ENCODE data around the gene FBXL13.
"Not testable (repeated sequence)": the region's sequence is repeated elsewhere in the genome, so short reads cannot be mapped to it uniquely, and the experiment has no call there.

The FBXL13 gene

DNA sequence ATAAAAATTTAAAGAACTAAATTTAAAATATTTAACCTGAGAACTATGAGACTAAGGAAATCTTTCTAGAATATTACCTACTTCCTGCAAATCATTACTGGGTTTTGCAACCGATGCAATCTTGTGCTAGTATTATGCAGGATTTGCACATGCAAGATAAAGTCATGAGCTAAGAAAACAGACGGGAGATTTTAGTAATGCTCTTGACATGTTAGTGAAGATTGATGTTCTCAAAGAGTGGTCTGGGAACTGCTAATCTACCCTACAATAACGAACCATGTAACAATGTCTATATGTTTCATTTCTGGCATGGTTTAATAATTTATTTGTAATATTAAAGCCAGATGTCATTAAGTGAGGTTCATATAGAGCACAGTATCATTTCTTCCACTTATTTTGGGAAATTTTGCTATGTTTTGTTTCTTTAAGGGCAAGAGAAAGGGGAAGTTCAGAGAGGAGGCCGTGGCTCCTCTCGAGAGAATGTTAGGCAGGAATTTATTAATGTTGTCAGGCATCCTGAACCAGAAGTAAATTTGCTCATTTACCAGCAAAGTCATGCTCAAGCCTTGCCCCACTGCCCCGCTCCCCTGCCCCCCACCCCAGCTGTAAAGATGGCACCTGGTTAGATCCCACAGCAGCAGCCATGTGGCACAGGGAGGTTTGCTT lies 139.0 kb downstream of the FBXL13 start:
- DNase-seq (ENCODE audit: low spot score), result no peak

DNA sequence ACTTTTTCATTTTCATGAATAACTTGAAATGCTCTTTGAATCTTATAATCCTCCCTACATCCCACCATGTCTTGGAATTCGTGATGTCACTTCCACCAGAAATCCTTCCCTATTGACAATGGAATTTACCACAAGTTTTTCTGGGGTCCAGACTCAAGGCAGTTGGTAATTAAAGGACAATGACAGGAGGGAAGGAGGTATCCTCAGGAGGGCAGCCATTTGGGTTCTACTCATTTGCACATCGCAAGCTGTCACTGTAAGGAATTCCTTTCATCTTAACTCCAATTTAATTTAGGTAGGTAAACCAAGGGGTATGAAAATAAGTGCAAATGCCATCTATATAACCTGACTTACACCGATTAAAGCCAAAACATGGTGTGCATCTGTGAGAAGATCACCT lies 139.9 kb downstream of the FBXL13 start:
- no peak for DNase-seq (ENCODE audit: low spot score)

DNA sequence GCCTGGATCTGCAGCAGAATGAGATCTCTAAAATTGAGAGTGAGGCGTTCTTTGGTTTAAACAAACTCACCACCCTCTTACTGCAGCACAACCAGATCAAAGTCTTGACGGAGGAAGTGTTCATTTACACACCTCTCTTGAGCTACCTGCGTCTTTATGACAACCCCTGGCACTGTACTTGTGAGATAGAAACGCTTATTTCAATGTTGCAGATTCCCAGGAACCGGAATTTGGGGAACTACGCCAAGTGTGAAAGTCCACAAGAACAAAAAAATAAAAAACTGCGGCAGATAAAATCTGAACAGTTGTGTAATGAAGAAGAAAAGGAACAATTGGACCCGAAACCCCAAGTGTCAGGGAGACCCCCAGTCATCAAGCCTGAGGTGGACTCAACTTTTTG lies 140.4 kb downstream of the FBXL13 start:
- DNase-seq (ENCODE audit: low spot score), result no peak

DNA sequence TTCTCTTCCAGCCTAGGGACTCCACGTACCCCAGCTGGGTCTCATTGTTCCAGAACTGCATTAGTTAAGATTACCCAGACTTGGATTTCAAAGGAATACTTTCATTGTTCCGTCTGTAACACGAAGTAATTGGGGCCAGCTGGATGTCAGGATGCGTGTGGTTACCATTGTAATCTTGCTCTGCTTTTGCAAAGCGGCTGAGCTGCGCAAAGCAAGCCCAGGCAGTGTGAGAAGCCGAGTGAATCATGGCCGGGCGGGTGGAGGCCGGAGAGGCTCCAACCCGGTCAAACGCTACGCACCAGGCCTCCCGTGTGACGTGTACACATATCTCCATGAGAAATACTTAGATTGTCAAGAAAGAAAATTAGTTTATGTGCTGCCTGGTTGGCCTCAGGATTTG lies 140.8 kb downstream of the FBXL13 start:
- peak; percentile 36 for DNase-seq (ENCODE audit: low spot score)

DNA sequence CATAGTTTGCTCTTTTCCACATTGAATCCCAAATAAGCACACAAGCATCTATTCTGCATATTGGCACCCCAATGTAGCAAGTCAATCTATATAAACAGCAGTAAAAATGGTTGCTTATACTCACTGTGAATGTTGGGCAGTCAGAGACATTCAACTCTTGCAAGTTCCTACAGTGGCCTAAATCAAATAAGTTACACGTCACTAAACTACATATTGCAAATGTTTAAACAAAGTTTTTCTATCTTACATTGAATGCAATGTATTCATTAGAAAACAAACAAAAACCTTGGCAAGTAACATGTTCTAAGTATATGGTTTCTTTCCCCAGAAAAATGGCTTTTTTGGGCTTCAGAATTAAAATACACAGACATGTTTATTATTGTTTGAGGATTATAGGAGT lies 142.8 kb downstream of the FBXL13 start:
- no peak for DNase-seq (ENCODE audit: low spot score)

DNA sequence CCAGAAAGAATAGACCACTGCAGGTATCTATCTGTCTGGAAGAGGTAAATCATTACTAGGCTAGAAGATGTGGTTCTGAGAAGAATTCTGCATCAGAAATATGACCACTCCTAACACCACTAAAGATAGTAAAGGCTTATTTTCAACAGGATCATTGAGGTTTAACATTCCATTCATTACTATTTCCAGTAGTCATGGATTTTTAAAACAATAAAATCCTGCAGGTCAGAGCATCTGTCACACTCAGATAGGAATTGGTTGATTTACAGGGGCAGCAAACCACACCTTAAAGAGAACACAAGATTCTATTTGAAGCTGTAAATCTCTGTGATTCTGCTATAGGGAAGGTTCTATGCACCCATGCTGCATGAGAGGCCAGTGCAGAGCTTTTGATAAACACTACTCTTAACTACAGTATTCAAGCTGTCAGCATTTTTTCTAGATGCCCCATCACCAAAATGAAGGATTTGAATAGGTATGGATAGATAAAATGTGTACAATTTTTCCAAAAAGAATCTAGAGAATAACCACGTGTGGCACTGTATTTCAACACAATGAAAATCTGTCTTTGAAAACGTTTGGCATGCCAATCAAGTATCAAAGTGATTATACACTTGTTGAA lies 147.2 kb downstream of the FBXL13 start:
- DNase-seq (ENCODE audit: low spot score), result no peak

DNA sequence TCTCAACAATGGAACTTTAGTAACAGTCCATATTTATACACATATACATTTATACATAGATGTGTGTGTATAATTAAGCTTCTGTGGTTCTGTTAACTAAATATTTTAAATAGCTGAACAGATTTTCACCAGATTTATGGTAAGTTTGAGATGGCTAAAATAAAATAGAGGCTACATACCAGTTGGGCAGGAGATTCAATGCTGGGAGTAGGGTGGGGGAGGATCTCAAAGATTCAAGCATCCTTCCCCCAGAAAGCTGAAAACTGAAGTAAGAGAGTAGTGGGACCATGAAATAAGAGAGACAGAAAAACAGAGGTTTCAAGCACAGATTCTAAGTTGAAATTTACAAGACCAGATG lies 147.8 kb downstream of the FBXL13 start:
- DNase-seq (ENCODE audit: low spot score), result no peak

DNA sequence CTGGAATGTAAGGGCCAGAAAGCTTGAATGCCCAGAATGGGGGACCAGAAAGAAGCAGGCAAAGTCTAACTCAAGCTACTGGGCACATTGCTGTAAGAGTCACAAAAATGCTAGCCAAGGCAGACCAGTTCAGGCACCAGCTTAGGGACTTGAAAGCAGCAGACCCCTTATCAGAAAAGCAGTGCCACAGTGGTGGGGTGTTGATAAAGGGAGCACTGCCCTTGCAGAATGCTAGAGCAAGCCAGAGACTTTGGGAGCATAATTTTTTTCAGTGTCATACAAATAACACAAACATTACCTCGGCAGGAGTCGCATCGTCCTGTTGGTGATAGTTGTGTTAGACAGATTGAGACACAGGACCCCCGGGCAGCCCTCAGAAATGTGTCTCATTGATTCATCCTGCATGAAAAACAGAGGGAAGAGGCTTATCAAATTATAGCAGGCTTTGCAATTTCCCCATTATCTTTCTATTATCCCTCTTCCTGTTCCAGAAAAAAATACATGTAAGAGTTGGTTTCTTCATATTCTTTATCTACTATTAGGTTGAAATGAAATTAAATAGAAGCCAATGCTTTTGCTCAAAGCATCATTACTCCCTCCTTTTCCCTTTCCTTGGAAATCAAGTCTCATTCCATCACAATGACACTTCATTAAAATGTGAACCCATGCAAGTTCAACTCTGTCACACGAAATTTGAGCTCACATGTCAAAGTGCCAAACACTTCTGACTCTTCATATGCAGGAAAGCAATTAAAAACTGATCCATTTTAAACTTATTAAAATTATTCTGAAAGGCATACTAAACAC lies 148.4 kb downstream of the FBXL13 start:
- DNase-seq (ENCODE audit: low spot score), result no peak

DNA sequence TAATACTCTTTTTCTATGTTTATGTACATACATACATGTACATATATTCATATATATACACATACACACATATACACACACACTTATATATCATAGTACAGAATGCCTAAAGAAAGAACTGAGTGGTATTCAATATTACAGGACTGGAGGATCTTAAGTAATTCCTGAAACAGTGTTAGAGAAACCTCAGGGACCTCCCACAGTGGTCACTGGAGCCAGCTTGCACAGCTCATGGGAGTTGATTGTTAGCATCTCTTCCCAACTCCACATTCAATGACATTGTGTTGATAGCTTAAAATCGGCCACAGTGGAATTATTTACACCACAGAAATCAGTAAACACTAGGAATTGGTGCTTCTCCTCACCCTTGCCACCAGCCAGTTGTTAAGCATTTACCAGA lies 155.8 kb downstream of the FBXL13 start:
- no peak for DNase-seq (ENCODE audit: low spot score)

DNA sequence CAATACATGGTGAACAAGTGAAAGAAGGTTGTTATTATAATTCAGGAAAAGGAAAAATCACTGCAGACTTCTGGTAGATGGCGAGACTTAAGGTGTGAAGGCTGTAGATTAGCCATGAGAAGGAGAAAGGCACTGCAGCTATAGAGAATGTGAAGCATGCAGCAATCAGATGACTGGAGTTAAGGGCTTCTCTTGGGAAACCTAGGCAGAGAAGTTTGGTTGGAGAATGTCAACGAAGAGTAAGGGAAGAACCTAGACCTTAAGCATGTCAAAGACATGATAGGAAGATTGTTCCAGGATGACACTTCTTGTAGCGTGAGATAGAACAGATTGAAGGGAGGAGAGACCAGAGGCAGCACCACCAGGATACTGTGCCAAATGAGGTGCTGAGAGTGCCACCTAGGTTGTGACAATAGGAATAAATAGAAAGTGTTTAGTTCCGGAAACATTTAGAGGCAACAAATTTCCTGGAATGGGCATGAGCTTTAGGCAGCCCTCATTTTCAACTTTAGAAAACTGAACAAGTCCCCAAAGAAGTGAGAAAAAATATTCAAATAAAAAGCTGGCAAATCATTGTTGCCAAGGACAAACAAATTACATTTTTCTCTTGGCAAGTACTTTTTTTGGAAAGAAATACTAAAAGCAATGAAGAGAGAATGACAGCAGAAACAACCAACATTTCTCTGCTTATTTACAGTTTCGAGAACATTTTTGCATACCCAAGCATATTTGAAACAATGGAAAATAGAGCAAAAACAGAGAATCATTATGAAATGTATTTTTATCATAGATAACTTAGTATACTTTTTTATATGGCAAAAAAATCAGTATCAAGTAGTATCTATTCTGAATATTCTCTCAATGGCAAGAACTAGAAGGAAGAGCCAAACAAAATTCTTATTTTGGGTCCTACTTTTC lies 156.9 kb downstream of the FBXL13 start:
- DNase-seq (ENCODE audit: low spot score), result no peak

DNA sequence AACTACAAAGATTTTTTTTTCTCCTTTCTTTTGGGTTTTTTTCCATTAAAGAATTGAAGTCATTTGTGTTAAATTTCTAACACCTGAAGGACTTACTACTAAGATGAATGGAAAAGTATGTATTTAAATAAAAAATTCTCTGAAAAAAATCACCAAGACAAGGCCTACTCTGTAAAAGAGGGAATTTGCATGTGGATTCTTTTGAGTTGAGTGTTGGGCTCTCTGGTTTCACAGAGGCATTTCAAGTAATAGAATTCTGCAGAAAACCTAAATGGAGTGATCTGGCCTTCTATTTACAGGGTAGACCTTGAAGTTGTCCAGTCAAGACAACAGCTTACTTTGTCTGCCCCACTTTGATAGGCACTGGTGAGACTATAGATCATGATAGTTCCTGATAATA lies 157.7 kb downstream of the FBXL13 start:
- DNase-seq (ENCODE audit: low spot score), result no peak

DNA sequence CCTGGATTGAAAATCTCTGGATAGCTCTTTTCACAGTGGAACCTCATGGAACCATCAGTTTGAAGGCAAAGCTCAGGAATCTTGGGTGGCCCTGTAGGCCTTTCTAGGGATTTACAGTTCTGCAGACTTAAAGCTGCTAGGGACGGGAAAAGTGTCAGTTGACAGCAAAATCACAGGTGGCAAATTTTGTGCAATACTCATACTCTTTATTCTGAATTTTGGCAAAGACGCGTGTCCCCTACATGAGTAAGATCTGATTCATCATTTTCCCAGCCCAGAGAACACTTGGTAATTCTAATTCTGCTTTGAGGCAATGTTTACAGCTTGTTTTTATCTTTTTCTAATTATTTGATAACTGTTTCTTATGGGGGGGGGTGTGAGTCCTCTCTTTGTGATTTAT lies 158.2 kb downstream of the FBXL13 start:
- DNase-seq (ENCODE audit: low spot score), result no peak

DNA sequence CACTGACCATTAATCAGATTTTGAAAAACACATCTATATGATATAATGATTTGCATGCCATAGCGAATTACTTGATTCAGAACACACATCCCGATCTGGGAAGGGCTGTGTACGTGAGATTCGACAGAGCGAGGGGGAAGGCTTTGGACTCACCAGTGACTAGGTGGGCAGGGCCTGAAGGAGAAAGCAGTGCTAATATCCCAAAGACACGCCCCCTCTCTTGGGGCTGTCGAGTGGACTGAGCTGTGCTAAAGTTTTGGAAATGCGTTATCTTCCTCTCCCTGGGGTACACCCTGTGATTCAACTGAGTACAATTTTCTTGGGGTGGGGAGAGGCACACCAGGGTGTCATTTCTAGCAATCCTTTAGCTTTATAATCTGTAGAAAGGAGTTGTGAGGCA lies 160.0 kb downstream of the FBXL13 start:
- peak; percentile 58 for DNase-seq (ENCODE audit: low spot score)

DNA sequence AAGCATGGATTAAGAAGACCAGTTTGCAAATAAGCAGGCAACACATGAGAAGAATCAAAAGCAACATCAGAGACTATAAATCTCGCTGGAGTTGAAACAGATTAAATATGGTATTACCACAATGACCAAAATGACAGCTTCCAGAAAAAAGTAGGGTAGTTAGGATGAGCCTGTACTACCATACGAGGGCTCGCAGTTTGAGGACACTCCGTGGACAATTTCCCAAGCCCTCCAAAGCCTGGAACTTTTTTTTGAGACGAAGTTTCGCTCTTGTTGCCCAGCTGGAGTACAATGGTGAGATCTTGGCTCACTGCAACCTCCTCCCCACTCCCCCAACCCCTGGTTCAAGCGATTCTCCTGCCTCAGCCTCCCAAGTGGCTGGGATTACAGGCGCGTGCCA lies 160.8 kb downstream of the FBXL13 start:
- DNase-seq (ENCODE audit: low spot score), result no peak

DNA sequence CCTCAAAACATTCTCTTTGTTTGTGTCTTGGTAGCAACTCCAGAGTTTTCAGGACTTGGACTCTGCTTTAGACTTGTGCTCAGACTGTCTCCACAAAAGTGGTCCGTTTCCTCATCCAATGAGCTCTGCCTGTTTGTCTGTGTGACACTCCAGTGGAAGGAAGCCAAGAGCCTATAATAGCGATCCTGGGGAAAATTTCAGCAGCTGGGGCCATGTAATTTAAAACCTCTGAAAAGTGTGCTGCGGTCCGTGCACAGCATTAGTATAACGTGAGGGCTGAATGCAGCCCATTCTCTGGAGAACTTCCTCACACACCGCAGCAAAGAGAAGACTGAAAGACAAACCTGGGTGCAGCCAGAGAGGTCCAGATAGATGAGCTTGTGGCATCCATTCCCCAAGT lies 161.9 kb downstream of the FBXL13 start, which contains the start of gene LRRC17:
TSS of gene LRRC17 (plus strand) at position 259 of the 400 bp plus-strand sequence. CDS start 20,914 bp downstream, outside the sequence.
- no peak for DNase-seq (ENCODE audit: low spot score)

DNA sequence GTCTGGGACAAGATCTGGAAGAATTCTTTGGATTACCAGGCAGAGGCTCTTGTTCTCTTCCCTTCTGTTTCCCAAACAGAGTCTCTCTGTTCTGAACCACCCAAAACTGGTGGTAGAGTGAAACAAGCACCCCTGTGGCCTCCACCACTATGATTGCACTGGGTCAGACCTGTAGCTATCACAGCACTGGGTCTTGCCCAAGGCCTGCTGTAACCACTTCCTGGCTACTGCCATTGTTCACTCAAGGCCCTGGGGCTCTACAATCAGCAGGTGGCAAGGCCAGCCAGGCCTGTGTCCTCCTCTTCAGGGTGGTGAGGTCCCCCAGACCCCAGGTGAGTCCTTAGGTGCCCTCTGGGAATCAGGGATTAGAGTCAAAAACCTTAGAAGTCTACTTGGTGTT lies 165.9 kb downstream of the FBXL13 start:
- DNase-seq (ENCODE audit: low spot score), result no peak

DNA sequence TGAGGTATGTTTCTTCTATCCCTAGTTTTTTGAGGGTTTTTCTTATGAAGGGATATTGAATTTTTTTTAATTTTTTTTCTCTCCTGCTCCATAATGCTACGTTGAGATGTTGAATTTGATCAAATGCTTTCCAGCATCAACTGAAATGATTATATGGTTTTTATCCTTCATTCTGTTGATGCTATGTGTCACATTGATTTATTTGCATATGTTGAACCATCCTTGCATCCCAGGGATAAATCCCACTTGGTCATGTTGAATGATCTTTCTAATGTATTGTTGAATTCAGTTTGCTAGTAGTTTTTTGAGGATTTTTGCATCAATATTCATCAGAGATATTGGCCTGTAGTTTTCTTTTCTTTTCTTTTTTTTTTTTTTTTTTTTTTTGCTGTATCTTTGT lies 171.0 kb downstream of the FBXL13 start:
- DNase-seq (ENCODE audit: low spot score), result not testable (repeated sequence)

DNA sequence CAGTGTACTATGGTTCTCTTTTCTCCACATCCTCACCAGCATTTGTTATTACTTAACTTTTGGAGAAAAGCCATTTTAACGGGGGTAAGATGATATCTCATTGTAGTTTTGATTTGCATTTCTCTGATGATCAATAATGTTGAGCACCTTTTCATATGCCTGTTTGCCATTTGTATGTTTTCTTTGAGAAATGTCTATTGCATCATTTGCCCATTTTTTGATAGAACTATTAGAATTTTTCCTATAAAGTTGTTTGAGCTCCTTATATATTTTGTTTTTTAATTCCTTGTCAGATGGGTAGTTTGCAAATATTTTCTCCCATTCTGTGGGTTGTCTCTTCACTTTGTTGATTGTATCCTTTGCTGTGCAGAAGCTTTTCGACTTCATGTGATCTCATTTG lies 172.5 kb downstream of the FBXL13 start:
- DNase-seq (ENCODE audit: low spot score), result not testable (repeated sequence)

DNA sequence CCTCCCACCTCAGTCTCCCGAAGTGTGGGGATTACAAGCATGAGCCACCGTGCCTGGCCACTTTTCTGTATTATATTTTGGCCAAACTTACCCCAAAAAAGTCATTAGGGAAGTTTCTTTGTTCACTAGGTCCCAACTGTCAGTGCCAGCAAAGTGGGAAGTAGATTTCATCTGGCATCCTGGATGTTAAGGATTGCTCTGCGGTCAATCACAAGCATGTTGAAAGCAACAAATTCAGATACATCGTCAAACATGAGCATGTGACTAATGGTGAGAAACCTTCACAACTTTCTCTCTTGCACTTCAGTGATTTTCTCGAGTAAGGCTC lies 176.1 kb downstream of the FBXL13 start:
- no peak for DNase-seq (ENCODE audit: low spot score)

DNA sequence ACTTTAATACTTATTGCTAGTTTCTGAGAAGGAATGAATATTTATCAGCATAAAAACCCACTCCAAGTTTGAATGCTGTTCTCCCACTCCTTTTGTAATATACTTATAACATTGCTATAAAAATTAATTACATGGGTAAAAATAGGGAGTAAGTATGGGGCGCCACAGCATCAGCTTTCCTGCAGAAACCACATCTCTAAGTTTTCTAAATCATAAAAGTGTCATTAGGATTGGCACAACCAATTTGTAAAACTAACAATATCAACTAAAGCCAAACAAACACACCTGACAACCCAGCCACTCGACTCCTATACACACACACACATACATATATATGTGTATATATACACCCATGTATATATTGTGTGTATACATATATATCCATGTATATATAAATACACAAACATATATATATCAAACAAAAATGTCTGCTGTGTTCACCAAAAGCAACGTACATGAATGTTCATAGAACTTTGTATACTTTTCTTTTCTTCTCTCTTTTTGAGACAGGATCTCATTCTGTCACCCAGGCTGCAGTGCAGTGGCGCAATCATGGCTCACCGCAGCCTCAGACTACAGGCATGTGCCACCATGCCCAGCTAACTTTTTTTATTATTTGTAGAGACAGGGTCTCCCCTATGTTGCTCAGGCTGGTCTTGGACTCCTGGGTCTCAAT lies 176.6 kb downstream of the FBXL13 start:
- DNase-seq (ENCODE audit: low spot score), result no peak

DNA sequence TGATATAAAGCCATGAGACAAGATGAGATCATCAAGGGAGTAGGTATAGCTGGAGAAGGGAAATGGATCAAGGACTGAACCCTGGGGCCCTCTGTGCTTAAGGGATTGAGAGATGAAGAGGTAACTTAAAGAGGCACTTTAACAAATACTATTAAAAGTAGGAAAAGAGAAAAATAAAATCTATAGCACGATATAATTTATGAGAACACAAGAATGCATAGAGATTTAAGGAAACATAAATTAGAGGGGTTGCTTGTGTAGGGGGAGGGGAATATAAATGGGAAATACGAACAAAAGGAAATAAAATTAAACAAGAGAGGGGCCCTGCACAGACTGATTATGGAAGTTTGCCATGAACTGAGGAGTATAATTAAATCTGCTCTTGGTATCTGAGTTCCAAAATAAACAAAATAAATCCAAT lies 177.4 kb downstream of the FBXL13 start:
- DNase-seq (ENCODE audit: low spot score), result no peak

DNA sequence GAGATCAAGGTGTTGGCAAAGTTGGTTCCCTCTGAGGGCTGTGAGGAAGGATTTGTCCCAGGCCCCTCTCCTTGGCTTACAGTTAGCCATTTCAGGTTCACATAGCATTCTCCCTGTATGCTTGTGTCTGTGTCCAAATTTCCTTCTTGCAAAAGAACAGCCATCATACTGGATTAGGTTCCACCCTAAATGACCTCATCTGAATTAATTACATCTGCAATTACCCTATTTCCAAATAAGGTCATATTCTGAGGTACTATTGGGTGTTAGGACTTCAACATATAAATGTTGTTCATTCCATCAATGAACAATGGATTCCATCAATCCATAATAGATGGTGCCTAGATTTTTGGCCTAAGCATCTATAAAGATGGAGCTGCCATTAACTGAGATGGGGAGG lies 178.0 kb downstream of the FBXL13 start:
- no peak for DNase-seq (ENCODE audit: low spot score)

Data from hepatic stellate cell (primary cell).